Inflammatory macrophage (primary cell): Measurements from ENCODE around the gene MMP1.
"Not testable (repeated sequence)": the region's sequence is repeated elsewhere in the genome, so short reads cannot be mapped to it uniquely, and the experiment has no call there.

Experiments used
- DNase-seq, 2 donors: peaks; one replicate each; pipeline ENCODE4 v3.0.0-alpha.2; 2020 to 2022

MMP1 gene

GRCh38 chr11:102760344-102761035 is 37.5 kb downstream of the MMP1 start:
- DNase-seq: peak; percentile 77 to 92

- peak; percentile 87 to 96 for DNase-seq
Observed at GRCh38 chr11:102757823-102758549, 40.0 kb downstream of the MMP1 start.

GRCh38 chr11:102753267-102753666 is 44.7 kb downstream of the MMP1 start:
- DNase-seq: no peak

- DNase-seq: no peak
Observed at GRCh38 chr11:102751673-102752072, 46.3 kb downstream of the MMP1 start.

- no peak for DNase-seq
Observed at GRCh38 chr11:102749101-102749722, 48.7 kb downstream of the MMP1 start.

GRCh38 chr11:102746746-102747578 is 51.0 kb downstream of the MMP1 start:
- not testable (repeated sequence) for DNase-seq
